Retina (tissue), 1 donor: ENCODE measurements around the gene CD84.
"Not testable (repeated sequence)": the region's sequence is repeated elsewhere in the genome, so short reads cannot be mapped to it uniquely, and the experiment has no call there.

Experiments
- DNase-seq: peaks from one replicate; pipeline ENCODE4 v3.0.0-alpha.2; 2016

Gene CD84

GRCh38 chr1:160567858-160568682, 11.2 kb downstream of the CD84 start:
- DNase-seq, result no peak

DNA sequence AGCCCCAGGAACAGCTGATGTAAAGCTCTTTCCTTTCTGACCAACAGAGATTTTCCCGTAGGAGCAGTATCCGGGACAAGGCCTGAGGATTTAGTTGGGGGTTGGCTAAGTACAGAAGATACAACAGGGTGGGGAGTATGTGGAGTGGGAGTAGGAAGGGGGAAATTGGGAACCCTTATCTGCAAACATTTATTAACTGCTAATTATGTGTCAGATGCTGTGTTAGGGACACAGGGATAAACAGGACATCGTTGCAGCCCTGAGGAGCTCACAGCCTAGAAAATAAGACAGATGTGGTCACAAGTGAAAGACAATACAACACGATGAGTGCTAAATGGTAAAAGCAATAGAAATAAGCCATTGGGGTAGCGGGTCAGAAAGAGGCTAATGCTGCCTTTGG, 12.0 kb downstream of the CD84 start:
- DNase-seq, result no peak

- no peak for DNase-seq
Measured at GRCh38 chr1:160565564-160565963, 13.7 kb downstream of the CD84 start.

DNA sequence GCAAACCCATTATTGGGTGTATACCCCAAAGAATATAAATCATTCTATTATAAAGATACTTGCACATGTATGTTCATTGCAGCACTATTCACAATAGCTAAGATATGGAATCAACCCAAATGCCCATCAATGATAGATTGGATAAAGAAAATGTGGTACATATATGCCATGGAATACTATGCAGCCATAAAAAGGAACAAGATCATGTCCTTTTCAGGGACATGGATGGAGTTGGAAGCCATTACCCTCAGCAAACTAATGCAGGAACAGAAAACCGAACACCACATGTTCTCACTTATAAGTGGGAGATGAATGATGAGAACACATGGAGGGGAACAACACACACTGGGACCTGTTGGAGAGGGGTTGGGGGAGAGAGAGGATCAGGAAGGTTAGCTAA, 16.1 kb downstream of the CD84 start:
- not testable (repeated sequence) for DNase-seq

DNA sequence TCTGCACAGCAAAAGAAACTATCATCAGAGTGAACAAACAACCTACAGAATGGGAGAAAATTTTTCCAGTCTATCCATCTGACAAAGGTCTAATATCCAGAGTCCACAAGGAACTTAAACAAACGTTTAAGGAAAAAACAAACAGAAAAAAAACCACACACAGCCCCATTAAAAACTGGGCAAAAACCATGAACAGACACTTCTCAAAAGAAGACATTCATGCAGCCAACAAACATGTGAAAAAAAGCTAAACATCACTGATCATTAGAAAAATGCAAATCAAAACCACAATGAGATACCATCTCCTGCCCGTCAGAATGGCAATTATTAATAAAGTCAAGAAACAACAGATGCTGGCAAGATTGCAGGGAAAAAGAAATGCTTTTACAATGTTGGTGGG, 16.6 kb downstream of the CD84 start:
- not testable (repeated sequence) for DNase-seq

DNA sequence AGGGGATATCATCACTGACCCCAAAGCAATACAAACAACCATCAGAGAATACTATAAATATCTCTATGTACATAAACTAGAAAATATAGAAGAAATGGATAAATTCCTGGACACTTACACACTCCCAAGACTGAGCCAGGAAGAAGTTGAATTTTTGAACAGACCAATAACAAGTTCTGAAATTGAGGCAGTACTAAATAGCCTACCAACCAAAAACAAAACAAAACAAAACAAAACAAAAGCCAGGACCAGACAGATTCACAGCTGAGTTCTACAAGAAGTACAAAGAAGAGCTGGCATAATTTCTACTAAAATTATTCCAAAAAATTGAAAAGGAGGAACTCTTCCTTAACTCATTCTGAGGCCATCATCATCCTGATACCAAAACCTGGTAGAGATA, 18.5 kb downstream of the CD84 start:
- DNase-seq, result no peak

DNA sequence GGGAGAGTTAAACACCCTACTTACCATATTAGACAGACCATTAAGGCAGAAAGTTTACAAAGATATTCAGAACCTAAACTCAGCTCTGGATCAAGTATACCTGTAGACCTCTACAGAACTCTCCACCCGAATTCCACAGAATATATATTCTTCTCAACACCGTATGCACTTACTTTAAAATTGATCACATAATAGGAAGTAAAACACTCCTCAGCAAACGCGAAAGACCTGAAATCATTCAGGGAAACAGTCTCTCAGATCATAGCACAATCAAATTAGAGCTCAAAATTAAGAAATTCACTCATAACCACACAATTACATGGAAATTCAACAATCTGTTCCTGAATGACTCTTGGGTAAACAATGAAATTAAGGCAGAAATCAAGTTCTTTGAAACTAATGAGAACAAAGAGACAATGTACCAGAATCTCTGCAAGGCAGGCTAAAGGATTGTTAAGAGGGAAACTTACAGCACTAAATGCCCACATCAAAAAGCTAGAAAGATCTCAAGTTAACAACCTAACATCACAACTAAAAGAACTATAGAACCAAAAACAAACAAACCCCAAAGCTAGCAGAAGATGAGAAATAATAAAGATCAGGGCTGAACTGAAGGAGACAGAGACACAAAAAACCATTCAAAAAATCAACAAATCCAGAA, 19.1 kb downstream of the CD84 start:
- no peak for DNase-seq

DNA sequence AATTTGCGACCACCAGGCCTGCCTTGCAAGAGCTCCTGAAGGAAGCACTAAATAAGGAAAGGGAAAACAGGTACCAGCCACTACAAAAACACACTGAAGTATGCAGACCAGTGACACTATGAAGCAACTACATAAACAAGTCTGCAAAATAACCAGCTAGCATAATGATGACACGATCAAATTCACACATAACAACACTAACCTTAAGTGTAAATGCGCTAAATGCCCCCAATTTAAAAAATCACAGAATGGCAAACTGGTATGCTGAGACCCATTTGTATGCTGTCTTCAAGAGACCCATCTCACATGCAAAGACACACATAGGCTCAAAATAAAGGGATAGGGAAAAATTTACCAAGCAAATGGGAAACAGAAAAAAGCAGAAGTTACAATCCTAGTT, 19.9 kb downstream of the CD84 start:
- DNase-seq, result not testable (repeated sequence)

- DNase-seq, result no peak
Measured at GRCh38 chr1:160558660-160559380, 20.5 kb downstream of the CD84 start.

GRCh38 chr1:160553778-160554177, 25.5 kb downstream of the CD84 start:
- no peak for DNase-seq

- no peak for DNase-seq
Measured at GRCh38 chr1:160552425-160552824, 26.9 kb downstream of the CD84 start.

DNA sequence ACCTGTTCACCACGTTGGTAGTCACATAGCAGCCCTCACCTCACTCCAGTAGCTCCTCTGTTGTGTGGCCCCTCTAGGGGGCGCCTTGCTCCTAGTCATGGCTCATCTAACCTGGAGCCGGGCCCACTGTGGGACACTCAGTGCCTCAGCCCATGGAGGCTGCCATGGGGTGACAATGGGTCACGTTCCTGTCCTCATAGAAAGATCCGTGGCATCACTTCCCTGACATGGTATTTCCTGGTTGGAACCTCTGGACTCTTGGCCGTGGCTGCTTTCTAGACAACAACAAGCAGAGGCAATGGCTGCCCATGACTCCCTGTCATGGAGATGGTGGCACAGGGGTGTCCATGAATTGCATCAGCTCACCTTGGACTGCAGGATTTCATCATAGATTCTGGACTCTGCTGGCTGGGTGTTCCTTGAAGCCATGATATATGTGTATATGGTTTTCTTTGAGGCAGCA, 28.7 kb downstream of the CD84 start:
- no peak for DNase-seq

DNA sequence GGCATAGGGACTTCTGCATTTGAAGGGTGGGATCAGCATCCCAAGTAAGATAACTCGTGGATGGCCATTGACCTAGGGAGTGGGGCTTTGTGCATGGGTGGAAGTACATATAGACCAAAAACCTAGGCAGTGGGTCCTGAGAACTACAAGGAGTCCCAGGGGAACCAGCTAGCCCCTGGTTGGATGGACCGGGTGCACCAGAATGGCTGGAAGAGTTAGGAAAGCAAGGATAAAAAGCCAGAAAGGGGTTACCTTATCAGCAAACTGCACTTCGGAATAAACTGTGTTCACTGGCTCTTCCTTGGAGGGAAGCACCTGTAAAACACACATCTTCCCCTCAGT, 29.7 kb downstream of the CD84 start:
- no peak for DNase-seq

DNA sequence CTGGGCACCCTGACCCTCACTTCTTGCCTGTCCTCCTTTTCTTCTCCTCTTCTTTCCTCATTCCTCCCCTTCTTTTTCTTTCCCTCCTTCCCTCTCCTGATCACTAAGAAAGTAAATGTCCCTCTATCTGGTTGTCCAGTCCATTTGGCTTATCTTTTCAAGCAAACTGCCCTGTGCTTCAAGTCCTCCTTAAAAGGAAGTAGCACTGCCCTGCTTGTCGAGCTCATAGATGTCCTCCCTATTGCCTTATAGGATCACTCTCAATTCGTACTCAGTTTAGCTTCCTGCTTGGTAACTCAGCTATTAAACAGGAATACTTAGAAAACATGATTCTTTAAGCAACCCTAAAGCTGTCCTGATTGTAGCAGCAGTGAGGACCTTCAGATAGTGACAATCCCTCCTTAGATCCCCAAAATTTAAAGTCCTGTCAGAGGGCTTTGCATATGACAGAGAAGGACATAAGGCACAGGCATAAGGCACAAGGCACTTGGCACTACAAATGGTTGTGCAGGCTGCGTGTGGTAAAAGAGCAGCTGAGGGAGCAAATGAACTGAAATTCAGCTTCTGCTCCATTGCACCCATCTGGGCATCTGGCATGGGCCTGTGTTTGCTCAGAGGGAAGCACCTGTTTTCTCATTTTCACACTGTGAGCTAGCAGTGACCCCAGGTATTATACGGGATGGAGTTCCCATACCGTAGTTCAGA, 30.2 kb downstream of the CD84 start:
- peak; percentile 42 for DNase-seq

GRCh38 chr1:160548183-160548582, 31.1 kb downstream of the CD84 start:
- DNase-seq, result no peak

DNA sequence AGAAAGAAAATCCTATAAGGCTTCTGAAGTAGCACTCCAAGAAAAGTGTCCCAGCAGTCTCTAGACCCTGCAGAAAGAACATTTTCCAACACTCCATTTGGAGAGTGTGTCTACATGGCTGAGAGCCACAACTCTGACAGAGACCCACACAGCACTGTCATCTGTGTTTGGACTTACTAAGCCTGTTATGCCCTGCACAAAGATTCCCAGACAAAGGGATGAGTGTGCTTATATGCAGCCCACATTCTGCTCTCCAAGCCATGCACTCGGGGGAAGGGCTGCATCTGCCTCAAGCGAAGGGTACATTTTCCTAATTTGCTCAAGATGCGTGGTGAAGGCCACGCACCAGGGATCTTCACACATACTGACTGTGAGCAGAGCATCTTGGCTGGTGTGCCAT, 31.9 kb downstream of the CD84 start:
- DNase-seq, result no peak

DNA sequence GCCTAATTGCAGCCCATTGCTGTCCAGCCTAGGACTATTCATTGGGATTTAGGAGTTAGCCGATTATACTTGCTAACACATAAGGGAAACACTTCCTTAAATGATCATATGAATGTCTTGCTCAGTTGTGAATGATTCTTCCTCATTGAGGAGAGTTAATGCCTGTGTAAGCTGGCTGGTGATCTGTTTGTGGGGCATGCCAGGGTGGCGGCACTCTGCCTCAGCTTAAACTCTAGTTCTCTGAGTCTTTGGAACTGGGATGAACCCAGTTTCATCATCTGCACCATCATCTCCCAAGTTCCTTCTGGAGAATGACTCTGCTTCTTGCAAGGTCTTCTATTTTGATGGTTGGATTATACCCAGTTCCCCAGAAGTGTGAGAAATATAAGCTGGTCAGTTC, 32.4 kb downstream of the CD84 start:
- no peak for DNase-seq

DNA sequence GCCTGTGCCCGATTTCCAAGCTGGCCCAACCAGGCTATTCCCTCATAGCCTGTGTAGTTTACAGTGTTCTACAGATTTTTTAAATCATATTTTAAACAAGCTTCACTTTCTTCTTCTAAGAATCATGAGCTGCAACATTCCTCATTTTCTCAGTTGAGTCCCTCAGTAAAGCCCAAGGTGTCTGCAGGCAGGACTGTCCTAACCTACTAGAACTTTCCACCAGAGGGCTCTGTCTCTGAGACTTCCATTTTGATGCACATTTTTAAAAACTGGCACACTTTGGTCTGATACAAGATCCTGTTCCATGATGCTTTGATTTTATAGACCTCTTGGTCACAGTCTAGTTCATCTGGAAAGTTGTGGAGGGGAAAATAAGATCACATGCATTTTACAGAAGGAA, 34.6 kb downstream of the CD84 start:
- DNase-seq, result no peak

- no peak for DNase-seq
Measured at GRCh38 chr1:160542303-160542945, 36.9 kb downstream of the CD84 start.

DNA sequence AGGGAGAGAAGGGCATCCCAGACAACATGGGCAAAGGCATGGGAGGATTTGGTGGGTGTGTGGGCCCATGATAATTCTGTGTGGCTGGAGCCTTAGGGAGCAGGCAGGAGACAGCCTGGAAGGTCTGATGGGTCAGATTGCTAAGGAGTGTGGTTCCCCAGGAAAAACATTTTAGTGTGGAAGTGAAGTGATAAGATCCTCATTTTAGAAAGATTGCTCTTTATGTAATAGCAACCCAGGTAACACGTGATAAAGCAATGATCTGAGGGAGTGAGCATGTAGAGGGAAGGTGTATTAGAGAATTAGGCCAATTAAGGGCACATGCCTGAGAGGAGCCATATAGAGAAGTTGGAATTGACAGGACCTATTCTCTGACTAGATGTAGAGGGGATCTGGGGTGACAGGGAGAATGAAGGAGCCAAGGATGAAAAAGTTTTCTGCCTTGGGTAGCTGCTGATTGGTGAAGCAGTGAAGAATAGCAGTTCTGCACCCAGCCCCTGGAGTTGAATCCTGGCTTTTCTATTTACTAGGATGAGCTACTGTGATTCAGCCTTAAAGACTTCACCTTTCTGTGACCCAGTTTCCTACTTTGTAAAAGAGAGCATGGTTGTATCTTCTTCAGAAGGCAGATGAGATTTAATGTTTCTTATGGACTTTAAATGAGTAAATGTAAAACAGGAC, 37.5 kb downstream of the CD84 start:
- no peak for DNase-seq

DNA sequence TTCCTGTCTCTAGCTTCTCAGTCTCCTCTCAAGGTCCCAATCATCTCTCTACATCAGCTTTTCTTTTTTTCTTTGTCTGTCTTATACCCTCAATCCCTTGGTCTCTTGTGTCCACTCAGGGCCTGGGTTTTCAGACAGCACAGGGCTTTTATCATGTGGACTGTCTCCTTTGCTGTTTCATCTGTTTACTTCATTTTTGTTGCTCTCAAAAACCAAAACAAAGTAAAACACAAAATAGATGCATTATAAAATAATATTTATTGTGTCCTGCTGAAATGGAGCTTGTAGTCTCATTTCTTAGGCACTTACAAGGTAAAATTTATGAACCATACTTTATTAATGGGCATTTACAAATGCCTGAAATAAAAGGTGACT, 38.5 kb downstream of the CD84 start:
- no peak for DNase-seq
